GM10847 (cell line): ENCODE data around the gene WDR3.

Source experiments
- POLR2A ChIP-seq: IDR thresholded peaks from 2 replicates; pipeline ENCODE4 v1.6.1; 2011; ENCODE audit not compliant: insufficient read length; ENCODE audit errors: extremely low read depth

WDR3 gene

GRCh38 chr1:118012515-118013124, 83.1 kb downstream of the WDR3 start:
- no peak for TF ChIP-seq POLR2A

DNA sequence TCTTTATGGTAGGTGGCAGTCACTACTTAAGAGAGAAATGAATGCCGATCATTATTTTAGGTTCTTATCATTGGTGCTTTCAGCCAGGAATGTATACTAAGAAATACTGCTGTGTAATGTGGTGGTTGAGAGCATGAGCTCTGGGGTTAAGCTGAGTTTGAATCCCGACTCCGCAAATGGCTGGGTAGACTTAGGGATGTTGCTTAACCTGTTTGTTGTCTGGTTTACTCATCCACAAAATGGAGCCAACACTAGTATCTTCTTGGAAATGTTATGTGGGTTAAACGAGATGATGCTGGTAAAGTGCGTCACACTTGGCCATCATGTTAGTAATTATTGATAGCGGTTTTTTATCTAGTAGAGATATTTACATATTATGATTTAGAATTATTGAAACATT, 83.8 kb downstream of the WDR3 start:
- no peak for TF ChIP-seq POLR2A

- TF ChIP-seq POLR2A, result no peak
Observed at GRCh38 chr1:118013938-118014337, 84.4 kb downstream of the WDR3 start.
